HEK293T (cell line): ENCODE measurements around the gene TMUB1.

Experiments used
- ARNT ChIP-seq: fragments of 450-650 bp; IDR thresholded peaks from 2 replicates; pipeline ENCODE4 v1.6.1; 2017; ENCODE audit warnings: mild to moderate bottlenecking
- BHLHE40 ChIP-seq: fragments of 450-650 bp; IDR thresholded peaks from 2 replicates; pipeline ENCODE4 v1.6.1; 2016; ENCODE audit warnings: mild to moderate bottlenecking, moderate library complexity, borderline replicate concordance
- CTBP1 ChIP-seq: fragments of 450-650 bp; IDR thresholded peaks from 2 replicates; pipeline ENCODE4 v1.6.1; 2016; ENCODE audit warnings: borderline replicate concordance
- FOXA1 ChIP-seq: fragments of 450-650 bp; IDR thresholded peaks from 2 replicates; pipeline ENCODE4 v1.6.1; 2016; ENCODE audit warnings: mild to moderate bottlenecking
- FOXK2 ChIP-seq: fragments of 450-650 bp; IDR thresholded peaks from 2 replicates; pipeline ENCODE4 v1.6.1; 2016; ENCODE audit warnings: mild to moderate bottlenecking
- FOXM1 ChIP-seq: fragments of 450-650 bp; IDR thresholded peaks from 2 replicates; pipeline ENCODE4 v1.6.1; 2017; ENCODE audit warnings: mild to moderate bottlenecking, borderline replicate concordance
- SP1 ChIP-seq: fragments of 450-650 bp; IDR thresholded peaks from 2 replicates; pipeline ENCODE4 v1.6.1; 2017
- TARDBP ChIP-seq: fragments of 450-650 bp; IDR thresholded peaks from 2 replicates; pipeline ENCODE4 v1.6.1; 2016
- ZNF384 ChIP-seq: fragments of 450-650 bp; IDR thresholded peaks from 2 replicates; pipeline ENCODE4 v1.6.1; 2016

DNA sequence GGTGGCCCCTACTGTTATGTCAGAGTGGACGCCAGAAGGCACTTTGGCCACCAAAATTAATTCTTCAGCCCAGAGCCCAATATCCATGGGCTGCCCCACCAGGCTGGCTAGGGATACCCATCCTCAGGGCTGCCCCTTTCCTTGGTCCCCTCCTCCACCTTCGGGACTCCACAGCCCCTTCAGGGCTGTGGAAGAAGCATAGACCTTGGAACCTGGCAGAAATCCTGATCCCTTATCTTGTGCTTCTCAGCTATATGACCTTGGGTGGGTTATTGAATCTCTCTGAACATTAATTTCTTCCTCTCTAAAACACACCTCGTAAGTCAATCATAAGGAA lies 499 bp upstream of the TMUB1 start:
- TF ChIP-seq FOXM1 (no peak), ZNF384 (no peak), FOXK2 (no peak), BHLHE40 (no peak), TARDBP (no peak), ARNT (no peak), SP1 (no peak), CTBP1 (no peak), FOXA1 (no peak)
